ENCODE measurements around the gene PAH.

PAH gene

DNA sequence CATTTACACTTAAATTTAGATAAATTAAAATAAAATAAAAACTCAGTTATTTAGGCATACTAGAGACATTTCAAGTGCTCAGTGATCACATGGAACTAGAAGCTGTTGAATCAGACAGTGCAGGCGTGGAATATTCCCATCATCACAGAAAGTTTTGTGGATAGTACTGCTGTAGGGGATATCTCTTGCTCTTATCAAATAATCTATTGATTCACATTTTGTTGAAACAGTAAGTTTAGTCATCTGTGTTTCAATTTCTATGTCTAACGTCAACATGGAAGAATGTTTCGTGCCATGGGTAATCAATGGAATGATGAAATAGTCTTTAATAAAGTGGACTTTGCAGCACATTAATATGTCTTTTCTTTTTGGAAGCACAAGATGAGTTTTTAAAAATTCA, 108.6 kb downstream of the PAH start:
- CTCF ChIA-PET = interaction anchor here (0.8 kb wide), 1 partner anchor 47 kb away, joined by 4 read pairs; no protein-coding TSS in a partner anchor

DNA sequence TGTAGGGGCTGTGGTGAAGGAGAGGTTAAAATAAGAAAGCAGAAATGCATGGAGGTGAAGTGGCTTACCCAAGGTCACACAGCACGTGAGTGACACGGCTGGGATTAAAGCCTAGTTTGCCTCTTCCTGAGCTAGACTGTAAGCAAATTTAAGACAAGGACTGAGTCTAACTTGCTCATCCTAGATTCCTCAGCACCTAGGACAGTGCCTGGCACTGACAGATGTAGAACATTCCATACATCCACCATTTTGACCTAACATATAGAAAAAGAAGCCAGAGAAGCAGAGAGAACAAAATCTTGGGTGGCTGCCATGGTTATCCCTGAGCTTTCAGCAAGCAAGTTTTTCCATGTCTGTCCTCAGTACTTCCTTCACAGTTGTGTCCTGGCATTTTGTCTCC, 110.5 kb downstream of the PAH start:
- H3K27ac ChIP-seq = no peak overlapping the region
- ChIA-PET CTCF (no interaction called here), POLR2A (ENCODE audit: low non-redundant PET) (no interaction called here)
- DNase-seq (ENCODE audit: low spot score) = no peak
- no peak for TF ChIP-seq CTCF (conservative IDR thresholded peaks at IDR 0.05; ENCODE audit: low read depth)

More for the DNA sequence above, 108.6 kb downstream of the PAH start:
- no peak for DNase-seq (ENCODE audit: low spot score)
- H3K27ac ChIP-seq = no peak overlapping the region
- POLR2A ChIA-PET (ENCODE audit: low non-redundant PET) = no interaction called here
- TF ChIP-seq CTCF (conservative IDR thresholded peaks at IDR 0.05; ENCODE audit: low read depth) = no peak

GRCh38 chr12:102806110-102806509, 110.9 kb downstream of the PAH start:
- TF ChIP-seq CTCF (conservative IDR thresholded peaks at IDR 0.05; ENCODE audit: low read depth) = no peak
- ChIA-PET CTCF (interaction anchor here (0.6 kb wide), 1 partner anchor 708 kb away, joined by 3 read pairs; no protein-coding TSS in a partner anchor), POLR2A (ENCODE audit: low non-redundant PET) (no interaction called here)
- H3K27ac ChIP-seq = no peak overlapping the region
- DNase-seq (ENCODE audit: low spot score) = no peak

DNA sequence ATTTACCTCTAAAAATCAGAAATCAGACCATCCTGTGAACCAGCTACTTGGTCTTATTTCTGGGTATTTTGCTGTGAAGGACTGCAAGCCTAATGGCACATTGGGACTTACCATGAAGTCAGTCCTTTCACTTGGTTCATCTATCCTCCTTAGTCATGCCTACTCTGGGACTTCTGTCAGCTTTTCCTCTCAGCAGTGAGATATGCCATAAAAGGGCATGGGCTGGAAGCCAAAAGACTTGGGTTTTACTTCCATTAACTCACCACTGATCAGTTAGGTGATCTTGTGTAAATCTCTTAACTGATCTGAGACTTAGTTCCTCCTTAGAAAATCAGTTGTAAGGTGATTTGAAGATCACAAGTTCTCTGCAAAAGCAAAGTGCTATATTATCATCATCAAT, 116.5 kb downstream of the PAH start:
- TF ChIP-seq CTCF (conservative IDR thresholded peaks at IDR 0.05; ENCODE audit: low read depth) = no peak
- no peak overlapping the region for H3K27ac ChIP-seq
- ChIA-PET POLR2A (ENCODE audit: low non-redundant PET) (no interaction called here), CTCF (no interaction called here)
- DNase-seq (ENCODE audit: low spot score) = no peak

GRCh38 chr12:102799229-102799628, 117.8 kb downstream of the PAH start:
- ChIA-PET CTCF (no interaction called here), POLR2A (ENCODE audit: low non-redundant PET) (no interaction called here)
- no peak for DNase-seq (ENCODE audit: low spot score)
- no peak overlapping the region for H3K27ac ChIP-seq
- TF ChIP-seq CTCF (conservative IDR thresholded peaks at IDR 0.05; ENCODE audit: low read depth) = no peak

DNA sequence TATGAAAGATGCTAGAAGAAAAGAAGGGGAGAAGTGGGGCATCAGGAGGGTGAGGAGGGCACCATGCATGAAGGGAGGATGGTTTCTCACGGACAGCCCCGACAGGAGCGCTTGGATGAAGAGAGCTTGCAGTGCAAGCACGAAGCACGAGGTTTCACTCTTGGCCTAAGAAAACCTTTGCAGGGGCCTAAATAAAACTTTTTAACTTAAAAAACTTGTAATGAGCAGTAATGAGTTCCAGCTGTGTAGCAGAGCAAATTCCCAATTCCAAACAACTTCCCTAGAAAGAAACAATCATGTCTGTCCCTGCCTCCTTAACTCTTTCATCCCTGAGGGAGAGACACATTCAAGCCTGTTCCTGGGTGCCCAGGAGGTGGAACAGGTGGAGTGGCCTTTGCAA, 119.5 kb downstream of the PAH start:
- no peak for DNase-seq (ENCODE audit: low spot score)
- H3K27ac ChIP-seq = no peak overlapping the region
- CTCF ChIA-PET = interaction anchor here (1.0 kb wide), 1 partner anchor 11 kb away, joined by 3 read pairs; no protein-coding TSS in a partner anchor
- TF ChIP-seq CTCF (conservative IDR thresholded peaks at IDR 0.05; ENCODE audit: low read depth) = no peak
- POLR2A ChIA-PET (ENCODE audit: low non-redundant PET) = no interaction called here

- CTCF ChIA-PET = no interaction called here
- POLR2A ChIA-PET (ENCODE audit: low non-redundant PET) = interaction anchor here (0.6 kb wide), 1 partner anchor 1582 kb away, joined by 11 read pairs; no protein-coding TSS in a partner anchor
- no peak overlapping the region for H3K27ac ChIP-seq
- no peak for DNase-seq (ENCODE audit: low spot score)
- no peak for TF ChIP-seq CTCF (conservative IDR thresholded peaks at IDR 0.05; ENCODE audit: low read depth)
Measured at GRCh38 chr12:102793921-102794320, 123.1 kb downstream of the PAH start.
